Measurements from ENCODE around the gene CDX2. TPM values are rescaled to one million over a fixed set of nuclear protein-coding genes. Genes with fewer than 3 reads are reported as not detected.

The CDX2 gene
- total RNA-seq, 3 donors from 2014 or later: 0.33 TPM; not detected in 2

DNA sequence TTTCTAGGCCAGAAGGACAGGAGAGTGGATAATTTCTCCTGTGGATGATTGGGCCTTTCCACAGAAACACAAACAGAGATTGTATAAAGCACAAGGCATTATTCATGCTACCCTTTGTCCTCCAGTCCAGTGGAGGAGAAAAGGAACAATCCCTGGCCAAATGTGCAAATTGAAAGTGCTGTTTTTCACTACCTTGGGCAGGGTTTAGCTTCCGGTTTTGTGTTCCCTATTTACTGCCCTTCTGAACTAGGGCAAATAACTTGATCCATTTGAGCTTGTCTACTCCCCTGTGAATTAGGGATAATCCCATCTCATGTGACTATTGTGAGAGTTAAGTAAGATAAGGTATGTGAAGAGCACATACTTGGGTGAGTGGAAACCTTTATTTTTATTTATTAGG, 36.0 kb downstream of the CDX2 start:
- Histone ChIP-seq H3K9me3 (no peaks in the 10 kb centered on the region), H3K27ac (no peak overlapping the region), H3K4me3 (no peak overlapping the region), H3K4me1 (no peaks in the 10 kb centered on the region), H3K36me3 (no peaks in the 10 kb centered on the region), H3K27me3 (peaks cover 0 to 35% of the 10 kb centered on the region in 2 donors)
- no peak for TF ChIP-seq POLR2AphosphoS5 (IDR thresholded peaks at IDR 0.05)
- no peak for TF ChIP-seq POLR2A (IDR thresholded peaks at IDR 0.05)
- TF ChIP-seq, protein P1, sequence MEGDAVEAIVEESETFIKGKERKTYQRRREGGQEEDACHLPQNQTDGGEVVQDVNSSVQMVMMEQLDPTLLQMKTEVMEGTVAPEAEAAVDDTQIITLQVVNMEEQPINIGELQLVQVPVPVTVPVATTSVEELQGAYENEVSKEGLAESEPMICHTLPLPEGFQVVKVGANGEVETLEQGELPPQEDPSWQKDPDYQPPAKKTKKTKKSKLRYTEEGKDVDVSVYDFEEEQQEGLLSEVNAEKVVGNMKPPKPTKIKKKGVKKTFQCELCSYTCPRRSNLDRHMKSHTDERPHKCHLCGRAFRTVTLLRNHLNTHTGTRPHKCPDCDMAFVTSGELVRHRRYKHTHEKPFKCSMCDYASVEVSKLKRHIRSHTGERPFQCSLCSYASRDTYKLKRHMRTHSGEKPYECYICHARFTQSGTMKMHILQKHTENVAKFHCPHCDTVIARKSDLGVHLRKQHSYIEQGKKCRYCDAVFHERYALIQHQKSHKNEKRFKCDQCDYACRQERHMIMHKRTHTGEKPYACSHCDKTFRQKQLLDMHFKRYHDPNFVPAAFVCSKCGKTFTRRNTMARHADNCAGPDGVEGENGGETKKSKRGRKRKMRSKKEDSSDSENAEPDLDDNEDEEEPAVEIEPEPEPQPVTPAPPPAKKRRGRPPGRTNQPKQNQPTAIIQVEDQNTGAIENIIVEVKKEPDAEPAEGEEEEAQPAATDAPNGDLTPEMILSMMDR (IDR thresholded peaks at IDR 0.05): no peak
- no peak for DNase-seq (ENCODE audit: low spot score in 2 of 2)
- intact Hi-C loops (cut with DNase I; ENCODE audit: low total_unique reads): no loop called here

DNA sequence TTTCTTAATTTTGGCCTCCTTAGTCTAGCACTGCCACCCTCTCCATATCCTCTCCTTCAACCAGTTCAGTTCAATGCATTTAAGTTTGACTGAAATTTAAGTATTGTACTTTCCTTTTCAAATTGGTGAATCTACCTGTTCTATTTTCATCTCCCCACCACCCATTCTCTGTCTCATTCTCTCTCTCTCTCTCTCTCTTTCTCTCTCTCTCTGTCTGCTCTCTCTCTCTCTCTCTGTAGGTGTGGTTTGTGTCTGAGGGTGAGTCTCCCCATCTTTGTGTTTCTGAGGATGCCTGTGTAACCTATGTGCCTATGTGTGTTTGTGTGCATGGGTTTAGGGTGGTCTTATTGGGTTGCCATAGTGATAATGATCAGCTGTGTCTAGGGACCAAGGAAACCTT, 39.2 kb downstream of the CDX2 start:
- Histone ChIP-seq H3K36me3 (no peaks in the 10 kb centered on the region), H3K4me1 (no peaks in the 10 kb centered on the region), H3K27ac (no peak overlapping the region), H3K9me3 (no peaks in the 10 kb centered on the region), H3K27me3 (peaks cover 0 to 68% of the 10 kb centered on the region in 2 donors), H3K4me3 (no peak overlapping the region)
- no peak for DNase-seq (ENCODE audit: low spot score in 2 of 2)
- TF ChIP-seq, protein P1 (IDR thresholded peaks at IDR 0.05): no peak
- TF ChIP-seq POLR2AphosphoS5 (IDR thresholded peaks at IDR 0.05): no peak
- intact Hi-C loops (cut with DNase I; ENCODE audit: low total_unique reads): no loop called here

DNA sequence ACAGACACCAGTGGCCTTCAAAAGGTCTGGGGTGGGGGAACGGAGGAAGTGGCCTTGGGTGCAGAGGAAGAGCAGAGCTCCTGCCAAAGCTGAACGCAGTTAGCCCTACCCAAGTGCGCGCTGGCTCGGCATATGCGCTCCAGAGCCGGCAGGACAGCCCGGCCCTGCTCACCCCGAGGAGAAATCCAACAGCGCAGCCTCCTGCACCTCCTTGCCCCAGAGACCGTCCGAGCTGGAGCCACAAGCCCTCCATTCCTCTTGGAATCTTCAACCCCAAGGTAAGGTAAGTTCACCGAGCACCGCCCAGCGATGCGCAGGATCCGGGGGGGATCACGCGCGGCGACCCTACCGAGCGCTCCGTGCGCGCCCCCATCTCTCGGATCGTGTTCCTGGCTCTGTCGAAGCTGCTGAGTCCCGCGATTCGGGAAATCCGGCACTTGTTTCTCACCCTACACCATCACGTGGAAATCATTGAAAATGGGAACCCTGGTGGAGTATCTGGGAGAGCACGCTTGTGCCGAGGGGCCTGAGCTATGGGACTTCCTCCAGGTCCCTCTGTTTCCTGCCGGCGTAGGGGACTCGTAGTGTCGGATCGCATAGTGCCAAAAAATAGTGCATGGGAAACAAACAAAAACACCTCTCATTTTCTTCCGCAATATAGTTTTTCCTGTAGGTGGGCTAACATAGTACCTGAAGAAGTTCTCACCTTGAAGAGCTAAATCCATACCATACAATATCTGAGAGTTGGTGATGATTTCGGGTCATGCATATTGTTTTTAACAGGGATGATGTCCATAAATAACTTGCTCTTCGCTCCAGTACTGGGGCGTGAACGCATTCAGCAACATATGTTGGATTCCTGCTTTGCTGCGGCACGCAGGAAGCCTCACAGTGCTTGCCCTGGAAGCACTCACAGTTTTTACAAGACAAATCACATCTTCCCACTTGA, 40.0 kb downstream of the CDX2 start:
- intact Hi-C loops (cut with DNase I; ENCODE audit: low total_unique reads): no loop called here
- no peak for TF ChIP-seq POLR2A (IDR thresholded peaks at IDR 0.05)
- TF ChIP-seq, protein P1 (IDR thresholded peaks at IDR 0.05): no peak
- H3K27me3 ChIP-seq: peaks cover 0 to 76% of the 10 kb centered on the region in 2 donors

DNA sequence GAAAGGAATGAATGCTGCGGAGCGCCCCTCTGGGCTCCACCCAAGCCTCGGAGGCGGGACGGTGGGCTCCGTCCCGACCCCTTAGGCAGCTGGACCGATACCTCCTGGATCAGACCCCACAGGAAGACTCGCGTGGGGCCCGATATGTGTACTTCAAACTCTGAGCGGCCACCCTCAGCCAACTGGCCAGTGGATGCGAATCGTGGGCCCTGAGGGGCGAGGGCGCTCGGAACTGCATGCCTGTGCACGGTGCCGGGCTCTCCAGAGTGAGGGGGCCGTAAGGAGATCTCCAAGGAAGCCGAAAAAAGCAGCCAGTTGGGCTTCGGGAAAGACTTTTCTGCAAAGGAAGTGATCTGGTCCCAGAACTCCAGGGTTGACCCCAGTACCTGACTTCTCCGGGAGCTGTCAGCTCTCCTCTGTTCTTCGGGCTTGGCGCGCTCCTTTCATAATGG, 40.7 kb downstream of the CDX2 start:
- Histone ChIP-seq H3K27me3 (peaks cover 0 to 81% of the 10 kb centered on the region in 2 donors), H3K4me1 (no peaks in the 10 kb centered on the region), H3K27ac (no peak overlapping the region), H3K9me3 (no peaks in the 10 kb centered on the region), H3K4me3 (no peak overlapping the region), H3K36me3 (no peaks in the 10 kb centered on the region)
- no peak for TF ChIP-seq POLR2A (IDR thresholded peaks at IDR 0.05)
- TF ChIP-seq, protein P1 (IDR thresholded peaks at IDR 0.05): no peak
- no peak for TF ChIP-seq POLR2AphosphoS5 (IDR thresholded peaks at IDR 0.05)
- DNase-seq (ENCODE audit: low spot score in 2 of 2): no peak
- intact Hi-C loops (cut with DNase I; ENCODE audit: low total_unique reads): no loop called here

More for the DNA sequence above, 40.0 kb downstream of the CDX2 start:
- H3K4me3 ChIP-seq: no peak overlapping the region
- H3K36me3 ChIP-seq: no peaks in the 10 kb centered on the region
- no peaks in the 10 kb centered on the region for H3K4me1 ChIP-seq
- H3K9me3 ChIP-seq: no peaks in the 10 kb centered on the region
- H3K27ac ChIP-seq: no peak overlapping the region
- no peak for DNase-seq (ENCODE audit: low spot score in 2 of 2)
